Gastrocnemius medialis (tissue), 4 donors: ENCODE measurements around the gene AFF1.

ENCODE experiments used
- POLR2A ChIP-seq, 2 donors: fragments of 450-650 bp; IDR thresholded peaks; one replicate each; pipeline ENCODE4 v1.6.1; 2017; ENCODE audit warnings: antibody characterized with exemption in 2 of 2, mild to moderate bottlenecking in 2 of 2, moderate library complexity in 2 of 2
- TF ChIP-seq, protein P1 (sequence below), 5 experiments: fragments of 450-650 bp in 3 of 5; fragments of 200-600 bp in 2 of 5; sonication (generic) in 2 of 5; IDR thresholded peaks in 4 of 5; conservative IDR thresholded peaks in 1 of 5; 1 replicate in 4 of 5; 2 replicates in 1 of 5; pipeline ENCODE4 v1.5.1; 2016 to 2019; ENCODE audit warnings: antibody characterized with exemption in 5 of 5, mild to moderate bottlenecking in 3 of 5, moderate library complexity in 3 of 5

DNA sequence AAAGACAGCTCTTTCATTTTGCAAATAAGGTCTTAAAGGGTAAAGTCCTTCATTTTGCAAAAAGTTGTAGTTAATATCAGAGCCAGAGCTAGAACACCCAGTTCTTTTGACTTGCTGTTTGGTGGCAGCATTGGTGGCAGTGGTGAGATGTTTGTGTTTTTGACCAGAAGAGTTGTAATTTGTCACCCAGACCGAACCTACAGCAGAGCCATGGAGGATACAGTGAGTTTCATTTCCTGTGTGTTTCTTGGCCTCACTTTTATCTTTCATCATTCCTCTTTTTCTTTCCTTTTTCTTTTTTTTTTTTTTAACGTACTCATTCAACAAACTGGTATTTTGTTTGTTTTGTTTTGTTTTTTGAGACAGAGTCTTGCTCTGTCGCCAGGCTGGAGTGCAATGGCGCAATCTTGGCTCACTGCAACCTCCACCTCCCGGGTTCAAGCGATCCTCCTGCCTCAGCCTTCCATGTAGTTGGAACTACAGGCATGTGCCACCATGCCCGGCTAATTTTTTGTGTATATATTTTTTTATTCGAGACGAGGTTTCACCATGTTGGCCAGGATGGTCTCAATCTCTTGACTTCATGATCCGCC is 116.4 kb downstream of the AFF1 start:
- no peak for TF ChIP-seq POLR2A (IDR thresholded peaks at IDR 0.05)
- TF ChIP-seq, protein P1, sequence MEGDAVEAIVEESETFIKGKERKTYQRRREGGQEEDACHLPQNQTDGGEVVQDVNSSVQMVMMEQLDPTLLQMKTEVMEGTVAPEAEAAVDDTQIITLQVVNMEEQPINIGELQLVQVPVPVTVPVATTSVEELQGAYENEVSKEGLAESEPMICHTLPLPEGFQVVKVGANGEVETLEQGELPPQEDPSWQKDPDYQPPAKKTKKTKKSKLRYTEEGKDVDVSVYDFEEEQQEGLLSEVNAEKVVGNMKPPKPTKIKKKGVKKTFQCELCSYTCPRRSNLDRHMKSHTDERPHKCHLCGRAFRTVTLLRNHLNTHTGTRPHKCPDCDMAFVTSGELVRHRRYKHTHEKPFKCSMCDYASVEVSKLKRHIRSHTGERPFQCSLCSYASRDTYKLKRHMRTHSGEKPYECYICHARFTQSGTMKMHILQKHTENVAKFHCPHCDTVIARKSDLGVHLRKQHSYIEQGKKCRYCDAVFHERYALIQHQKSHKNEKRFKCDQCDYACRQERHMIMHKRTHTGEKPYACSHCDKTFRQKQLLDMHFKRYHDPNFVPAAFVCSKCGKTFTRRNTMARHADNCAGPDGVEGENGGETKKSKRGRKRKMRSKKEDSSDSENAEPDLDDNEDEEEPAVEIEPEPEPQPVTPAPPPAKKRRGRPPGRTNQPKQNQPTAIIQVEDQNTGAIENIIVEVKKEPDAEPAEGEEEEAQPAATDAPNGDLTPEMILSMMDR (IDR thresholded peaks at IDR 0.05 in 4 of 5, conservative IDR thresholded peaks at IDR 0.05 in 1 of 5), result no peak
